PC-9 (cell line): ENCODE data around the gene PPP2CA. TPM values are rescaled to one million over a fixed set of nuclear protein-coding genes. Genes with fewer than 3 reads are reported as not detected.

ENCODE experiments used
- microRNA-seq: library from miRNA; unstranded; fragments of <30 nt; microRNA quantifications from one replicate; pipeline ENCODE4 v1.2.0, GENCODE V29; 2021; ENCODE audit warnings: borderline number of aligned reads, borderline replicate concordance
- total RNA-seq: library from RNA; stranded (reverse); gene quantifications from 2 replicates; pipeline ENCODE4 v1.2.3, GENCODE V29; 2021

Gene PPP2CA
- total RNA-seq, 1 experiment from 2014 or later: 149 TPM

Small RNA genes lying within 50 kb of the gene (microRNA-seq; reads per million reads assigned to microRNA genes)
- gene MIR3661: 5.4 reads per million

Other genes starting within 250 kb of the PPP2CA start
- 157 and 228 TPM in 2 replicates for gene VDAC1, start 221.1 kb downstream of the PPP2CA start, total RNA-seq
- 8.9 and 13.0 TPM in 2 replicates for gene TCF7, start 111.4 kb downstream of the PPP2CA start, total RNA-seq
- 335 and 409 TPM in 2 replicates for gene SKP1, start 49.1 kb downstream of the PPP2CA start, total RNA-seq
- gene CDKL3, start 141.1 kb upstream of the PPP2CA start, total RNA-seq: 3.8 and 4.7 TPM in 2 replicates
- gene UBE2B, start 145.5 kb upstream of the PPP2CA start, total RNA-seq: 61.9 and 85.5 TPM in 2 replicates
- gene CDKN2AIPNL, start 185.8 kb upstream of the PPP2CA start, total RNA-seq: 35.3 and 36.1 TPM in 2 replicates